SK-N-SH treated with all-trans-retinoic acid at 6 μM for 48 hours (cell line): ENCODE measurements around the gene GALE.
"Not testable (repeated sequence)": the region's sequence is repeated elsewhere in the genome, so short reads cannot be mapped to it uniquely, and the experiment has no call there.

Source experiments
- ARNTL ChIP-seq: fragments of 450-650 bp; formaldehyde crosslinking; IDR thresholded peaks from 2 replicates; pipeline ENCODE4 v1.5.0; 2020; ENCODE audit warnings: low read depth, mild to moderate bottlenecking, moderate library complexity, borderline replicate concordance
- CREB5 ChIP-seq: fragments of 250-450 bp; sonication (Bioruptor Pico); IDR thresholded peaks from 2 replicates; pipeline ENCODE4 v1.5.1; 2020; ENCODE audit warnings: low read depth, mild to moderate bottlenecking, moderate library complexity
- ESRRG ChIP-seq: fragments of 250-450 bp; sonication (Bioruptor Pico); IDR thresholded peaks from 2 replicates; pipeline ENCODE4 v1.6.1; 2021; ENCODE audit warnings: mild to moderate bottlenecking
- RARB ChIP-seq: fragments of 250-450 bp; sonication (Bioruptor Pico); IDR thresholded peaks from 2 replicates; pipeline ENCODE4 v1.8.0; 2021; ENCODE audit warnings: mild to moderate bottlenecking, moderate library complexity
- TOX ChIP-seq: fragments of 250-450 bp; sonication (Bioruptor Pico); IDR thresholded peaks from 2 replicates; pipeline ENCODE4 v1.8.0; 2021; ENCODE audit warnings: mild to moderate bottlenecking, moderate library complexity, borderline replicate concordance
- ZC3H10 ChIP-seq: fragments of 250-450 bp; sonication (Bioruptor Pico); IDR thresholded peaks from 2 replicates; pipeline ENCODE4 v1.5.1; 2021; ENCODE audit warnings: mild to moderate bottlenecking, moderate library complexity
- ZFP3 ChIP-seq: fragments of 250-450 bp; sonication (Bioruptor Pico); IDR thresholded peaks from 2 replicates; pipeline ENCODE4 v1.5.0; 2020; ENCODE audit warnings: mild to moderate bottlenecking, moderate library complexity
- ZNF70 ChIP-seq: fragments of 450-650 bp; formaldehyde crosslinking; IDR thresholded peaks from 2 replicates; pipeline ENCODE4 v1.5.0; 2020; ENCODE audit warnings: mild to moderate bottlenecking, moderate library complexity

- TF ChIP-seq RARB, CREB5, ZC3H10, ZFP3, TOX, ZNF70, ESRRG, ARNTL (CRISPR knock-in tag): not testable (repeated sequence)
Observed at GRCh38 chr1:23783141-23783540, 17.4 kb downstream of the GALE start.
